GM18870 (cell line): Measurements from ENCODE around the gene INAFM2.

Experiments used
- ATAC-seq: cut with Tn5 transposase; IDR thresholded peaks from one replicate; pipeline ENCODE4 v1.9.1; 2021; ENCODE audit warnings: moderate library complexity; ENCODE audit not compliant: unreplicated experiment

INAFM2 gene

DNA sequence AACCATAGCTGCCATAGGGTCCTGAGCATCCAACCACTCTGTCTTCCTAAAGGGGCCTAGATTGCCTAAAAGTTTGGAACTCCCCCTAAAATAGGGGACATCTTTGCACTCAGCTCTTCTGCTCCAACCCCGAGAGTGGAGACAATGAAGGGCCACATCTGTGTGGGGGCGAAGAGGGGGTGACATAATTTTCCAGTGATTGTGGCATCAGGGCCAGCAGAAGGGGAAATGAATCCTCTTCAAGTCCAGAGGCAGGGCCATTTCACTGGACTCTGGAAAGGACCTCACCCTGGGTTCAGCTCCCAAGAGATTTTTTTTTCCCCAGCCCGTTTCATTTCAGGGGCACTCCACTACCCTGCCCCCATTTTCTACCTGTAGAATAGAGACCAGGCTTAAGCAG is 36.0 kb upstream of the INAFM2 start:
- no peak for ATAC-seq

DNA sequence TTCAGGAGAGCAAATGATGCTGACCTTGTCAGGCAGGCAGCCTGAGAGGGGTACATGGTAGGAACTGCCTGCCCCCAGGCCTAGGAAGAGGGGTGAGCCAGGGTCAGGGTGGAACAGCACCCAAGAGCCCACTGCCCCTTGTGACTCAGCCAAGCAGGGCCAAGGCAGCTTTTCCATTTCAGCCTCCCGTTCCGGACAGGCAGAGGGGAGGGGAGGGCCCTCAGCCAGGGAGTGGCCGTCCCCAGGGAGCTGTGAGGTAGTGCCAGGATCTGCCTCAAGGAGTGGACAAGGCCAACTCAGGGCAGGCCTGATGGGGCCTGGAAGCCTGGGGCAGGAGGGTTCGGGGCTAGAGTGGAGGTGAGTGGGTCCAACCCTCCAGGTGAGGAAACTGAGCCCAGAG is 35.5 kb upstream of the INAFM2 start:
- ATAC-seq: no peak

DNA sequence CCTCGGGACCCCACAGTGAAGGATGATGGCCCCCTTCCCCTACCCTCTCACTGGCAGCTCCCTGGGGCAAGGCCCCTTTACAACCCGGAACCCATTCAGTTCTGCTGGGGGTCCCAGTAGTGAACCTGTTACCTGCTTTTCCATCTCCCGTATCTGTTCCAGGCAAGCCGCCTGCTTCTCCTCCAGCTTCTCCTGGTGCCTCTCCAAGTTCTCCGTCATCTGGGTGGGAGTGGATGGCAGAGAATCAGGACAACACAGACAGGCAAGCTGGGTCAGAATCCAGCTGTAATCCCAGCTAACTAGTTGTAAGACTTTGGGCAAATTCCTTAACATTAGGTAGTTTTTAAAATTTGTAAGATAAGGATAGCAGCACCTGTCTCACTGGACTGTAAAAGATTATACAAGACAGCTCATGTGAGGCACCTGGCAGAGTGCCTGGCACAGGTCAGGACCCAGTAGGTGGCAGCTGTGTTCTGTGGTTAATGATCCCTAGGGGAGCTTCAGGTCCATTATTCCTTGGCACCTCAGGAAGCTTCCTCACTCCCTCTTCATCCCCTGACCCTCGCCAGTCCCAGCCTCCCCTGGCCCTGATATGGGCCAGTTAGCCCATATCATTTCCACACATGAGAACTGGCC is 34.2 kb upstream of the INAFM2 start:
- ATAC-seq: no peak

DNA sequence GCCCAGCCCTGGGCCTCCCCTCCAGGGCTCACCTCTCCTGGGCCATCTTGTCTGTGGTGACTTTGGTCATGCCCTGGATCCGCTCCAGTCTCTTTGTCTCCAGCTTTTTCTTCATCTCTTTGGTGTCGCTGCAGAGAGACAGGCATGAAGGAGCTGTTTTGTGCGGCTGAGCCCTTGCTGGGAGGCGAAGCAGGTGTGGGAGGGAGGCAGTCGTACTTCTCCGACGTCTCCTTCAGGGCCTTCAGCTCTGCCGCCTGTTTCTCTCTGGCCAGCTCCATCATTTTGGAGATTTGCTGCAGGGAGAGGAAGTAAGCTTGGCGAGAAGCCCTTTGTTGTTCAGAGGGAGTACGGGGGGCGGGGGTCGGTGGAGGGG is 33.0 kb upstream of the INAFM2 start:
- no peak for ATAC-seq

DNA sequence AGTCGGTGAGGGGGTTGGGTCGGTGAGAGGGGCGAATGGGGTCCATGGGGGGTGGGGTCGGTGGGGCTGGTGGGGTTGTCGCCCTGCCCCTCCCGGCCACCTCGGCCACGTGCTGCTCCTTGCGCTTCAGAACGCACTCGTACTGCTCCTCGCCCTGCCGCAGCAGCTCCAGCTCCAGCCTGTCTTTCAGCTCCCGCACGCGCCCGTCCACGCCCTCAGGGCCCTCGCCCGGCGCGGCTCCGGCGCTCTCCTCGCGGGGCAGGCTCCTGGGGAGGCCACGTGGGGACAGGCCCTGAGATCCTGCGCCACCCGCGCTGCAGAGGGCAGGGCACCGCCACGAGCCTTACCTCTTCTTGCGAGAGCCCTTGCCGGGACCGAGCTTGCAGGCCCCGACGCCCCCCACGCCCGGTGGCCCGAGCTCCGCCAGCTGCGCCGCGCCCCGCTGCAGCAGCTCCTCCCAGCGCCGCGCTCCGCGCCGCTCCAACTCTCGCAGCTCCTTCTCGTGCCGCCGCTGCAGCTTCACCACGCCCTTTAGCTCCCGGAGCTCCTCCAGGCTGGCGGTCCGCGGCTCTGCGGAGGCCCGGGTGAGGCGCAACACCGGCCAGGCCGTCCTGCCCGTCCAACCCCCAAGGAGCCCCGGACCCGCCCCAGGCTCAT is 32.4 kb upstream of the INAFM2 start:
- no peak for ATAC-seq

DNA sequence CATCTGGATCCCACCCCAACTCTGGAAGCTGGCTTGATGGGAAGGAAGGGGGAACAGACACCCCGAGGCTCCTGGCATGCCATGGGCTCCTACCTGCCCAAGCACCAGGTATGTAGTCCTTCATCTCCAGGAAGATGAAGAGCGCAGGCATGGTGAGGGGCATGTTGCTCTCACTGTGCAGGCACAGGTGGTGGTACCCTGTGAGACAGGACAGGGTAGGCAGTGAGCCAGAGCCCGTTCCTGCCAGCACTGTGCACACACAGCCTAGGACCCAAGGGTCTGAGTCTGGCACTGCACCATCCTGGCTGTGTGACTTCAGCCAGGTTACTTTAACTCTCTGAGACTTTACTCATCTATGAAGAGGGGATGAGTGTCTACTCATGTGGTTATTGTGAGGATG is 31.2 kb upstream of the INAFM2 start:
- ATAC-seq: no peak

DNA sequence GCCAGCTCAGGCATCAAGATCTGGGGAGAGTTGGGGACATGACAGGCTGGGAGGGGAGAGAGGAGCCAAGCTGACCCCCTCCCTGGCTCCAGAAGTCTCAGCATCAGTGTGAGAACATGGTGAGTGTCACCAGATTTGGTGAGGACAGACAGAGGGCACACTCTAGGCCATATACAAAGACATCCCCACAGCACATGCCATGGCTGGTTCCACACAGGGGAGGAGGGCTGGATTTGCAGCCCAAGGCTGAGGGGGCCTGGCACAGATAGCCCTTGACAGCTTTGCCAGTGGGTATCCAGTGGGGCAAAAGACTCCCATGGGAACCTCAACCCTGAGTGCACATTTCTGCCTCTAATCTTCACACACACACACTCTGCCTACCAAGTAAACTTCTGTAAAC is 30.5 kb upstream of the INAFM2 start:
- ATAC-seq: no peak

DNA sequence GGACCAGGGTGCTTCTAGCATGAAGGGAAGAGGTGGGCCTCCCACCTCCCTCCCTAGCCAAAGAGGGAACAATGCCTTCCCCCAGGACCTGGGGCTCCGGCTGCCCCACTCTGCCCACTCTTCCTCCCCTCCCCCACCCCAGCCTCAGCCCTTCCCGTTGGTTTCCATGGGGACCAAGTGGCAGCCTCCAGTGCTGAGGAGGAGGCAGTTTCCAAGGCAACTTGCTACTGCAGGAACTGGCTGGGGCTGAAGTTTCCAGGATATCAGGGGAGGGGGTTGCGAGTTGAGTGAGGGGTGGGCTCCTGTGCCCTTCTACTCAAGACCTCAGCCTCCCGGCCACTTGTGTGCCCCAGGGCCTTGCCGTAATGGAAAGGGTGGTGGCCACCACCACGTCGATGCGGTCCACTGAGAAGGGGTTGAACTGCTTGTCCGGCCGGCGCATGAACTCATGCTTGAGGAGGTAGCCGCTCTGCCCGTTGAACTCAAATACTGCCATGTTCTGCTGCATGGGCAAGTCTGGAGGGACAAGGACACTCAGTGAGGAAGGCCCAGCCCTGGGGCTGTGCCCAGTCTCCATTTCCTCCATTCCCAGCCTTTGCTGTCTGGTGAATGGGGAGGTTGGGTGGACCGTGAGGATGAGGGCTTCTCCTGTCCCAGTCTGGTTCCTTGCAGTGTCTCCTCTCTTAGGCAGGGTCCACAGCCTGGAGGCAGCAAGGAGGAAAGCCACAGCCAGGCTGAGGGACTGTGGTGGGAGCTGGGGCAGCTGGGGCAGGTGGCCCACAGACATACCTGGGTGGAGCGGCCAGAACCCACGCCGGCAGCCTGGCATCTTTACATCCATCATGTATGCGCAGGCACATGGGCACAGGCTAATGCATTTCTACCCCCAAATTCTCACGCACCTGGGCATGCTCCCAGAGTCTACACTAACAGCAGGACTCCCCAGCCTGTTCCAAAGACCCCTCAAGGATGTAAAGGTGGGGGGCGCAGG is 29.3 kb upstream of the INAFM2 start:
- no peak for ATAC-seq

DNA sequence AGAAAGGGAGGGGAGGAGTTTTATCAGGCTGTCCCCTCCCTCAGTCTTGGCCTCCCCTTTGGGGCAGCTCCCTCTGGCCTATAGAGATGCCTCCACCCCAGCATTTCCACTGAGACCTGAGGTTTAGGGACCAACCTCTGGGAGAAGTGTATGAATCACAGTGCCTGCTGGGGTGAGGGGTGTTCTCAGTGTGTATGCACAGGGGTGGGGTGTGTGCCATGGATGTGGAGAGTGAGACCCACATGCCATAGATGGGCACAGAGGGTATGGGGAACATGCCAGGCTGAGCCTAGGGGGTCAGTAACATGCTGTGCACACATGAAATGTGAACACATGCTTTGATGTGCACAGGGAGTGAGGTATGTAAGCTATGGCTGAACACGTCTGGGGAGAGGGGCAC is 28.2 kb upstream of the INAFM2 start:
- no peak for ATAC-seq

DNA sequence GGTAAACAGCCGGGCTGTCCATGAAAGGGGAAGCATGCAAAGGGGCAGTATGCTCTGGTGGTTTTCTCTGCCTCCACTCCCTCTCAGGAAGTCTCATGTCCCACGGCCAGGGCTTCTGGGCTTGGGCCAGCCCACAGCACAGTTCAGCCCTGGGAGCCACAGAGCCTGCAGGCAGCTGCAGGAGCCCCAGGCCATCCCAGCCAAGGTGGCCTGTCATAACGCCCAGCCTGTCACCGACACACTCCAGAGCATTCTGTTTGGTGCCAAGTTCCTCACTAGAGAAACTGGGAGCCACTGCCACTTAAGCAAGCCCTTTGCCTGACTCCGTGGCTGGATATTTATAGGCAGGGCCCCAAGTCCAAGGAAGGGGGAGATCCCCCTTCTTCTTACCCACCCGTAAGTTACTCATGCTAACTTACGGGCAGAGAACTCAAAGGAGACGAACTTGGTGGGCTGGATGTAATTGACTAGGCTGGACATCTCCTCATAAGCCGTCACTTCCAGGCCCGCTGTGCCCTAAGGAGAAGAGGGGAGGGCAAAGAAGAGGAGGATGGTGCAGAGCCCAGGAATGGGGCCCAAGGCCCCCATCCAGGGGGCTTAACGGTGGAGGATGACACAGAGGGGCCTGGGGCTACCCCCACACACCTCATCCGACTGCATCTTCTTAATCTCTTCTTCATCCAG is 27.5 kb upstream of the INAFM2 start:
- ATAC-seq: no peak

DNA sequence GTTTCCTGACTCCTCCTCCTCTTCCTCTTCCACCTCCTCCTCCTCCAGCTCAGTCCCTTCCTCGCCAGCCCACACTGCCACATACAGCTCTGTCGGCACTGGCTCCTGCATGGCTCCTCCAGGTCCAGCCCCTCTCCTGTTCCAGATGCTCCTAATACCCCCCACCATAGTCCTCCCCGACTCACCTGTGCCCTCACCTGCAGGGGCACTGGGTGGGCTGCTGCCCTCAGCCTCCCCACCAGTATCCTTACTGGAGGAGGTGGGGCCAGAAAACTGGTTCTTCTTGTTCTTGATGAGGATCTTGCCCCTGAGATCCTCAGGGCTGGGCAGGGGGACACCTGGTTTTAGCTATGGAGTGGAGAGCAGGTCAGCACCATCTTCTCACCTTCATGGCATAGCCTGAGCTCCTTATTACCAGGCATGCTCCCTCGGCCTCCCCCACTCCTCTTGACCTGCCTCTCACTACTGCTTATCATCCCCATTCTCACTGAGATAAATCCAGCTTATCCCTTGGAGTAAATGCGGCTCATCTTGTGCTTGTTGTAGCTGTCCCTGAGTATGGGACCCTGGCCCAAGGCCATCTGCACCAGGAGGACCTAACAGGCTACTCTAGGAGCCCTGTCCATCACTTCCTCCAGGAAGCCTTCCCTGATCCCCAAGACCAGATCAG is 26.8 kb upstream of the INAFM2 start:
- no peak for ATAC-seq

DNA sequence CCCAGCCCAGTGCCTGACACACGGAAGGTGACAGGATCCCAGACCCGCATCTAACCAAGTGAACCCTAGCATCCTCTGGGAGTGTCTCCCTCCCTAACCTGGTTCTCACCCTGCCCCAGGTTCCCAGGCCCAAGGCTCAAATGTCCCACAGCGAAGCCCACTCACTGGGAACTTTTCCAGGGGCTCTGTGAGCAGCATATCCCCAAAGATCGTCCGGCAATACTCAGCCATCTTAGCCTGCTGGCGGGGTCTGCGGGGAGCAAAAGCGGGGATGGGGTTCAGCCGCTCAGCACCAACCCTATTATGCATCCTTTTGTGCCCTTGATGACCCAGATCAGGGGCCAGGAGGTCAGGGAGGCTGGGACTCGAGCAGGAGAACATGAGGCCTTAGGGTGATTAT is 26.1 kb upstream of the INAFM2 start:
- ATAC-seq: no peak

DNA sequence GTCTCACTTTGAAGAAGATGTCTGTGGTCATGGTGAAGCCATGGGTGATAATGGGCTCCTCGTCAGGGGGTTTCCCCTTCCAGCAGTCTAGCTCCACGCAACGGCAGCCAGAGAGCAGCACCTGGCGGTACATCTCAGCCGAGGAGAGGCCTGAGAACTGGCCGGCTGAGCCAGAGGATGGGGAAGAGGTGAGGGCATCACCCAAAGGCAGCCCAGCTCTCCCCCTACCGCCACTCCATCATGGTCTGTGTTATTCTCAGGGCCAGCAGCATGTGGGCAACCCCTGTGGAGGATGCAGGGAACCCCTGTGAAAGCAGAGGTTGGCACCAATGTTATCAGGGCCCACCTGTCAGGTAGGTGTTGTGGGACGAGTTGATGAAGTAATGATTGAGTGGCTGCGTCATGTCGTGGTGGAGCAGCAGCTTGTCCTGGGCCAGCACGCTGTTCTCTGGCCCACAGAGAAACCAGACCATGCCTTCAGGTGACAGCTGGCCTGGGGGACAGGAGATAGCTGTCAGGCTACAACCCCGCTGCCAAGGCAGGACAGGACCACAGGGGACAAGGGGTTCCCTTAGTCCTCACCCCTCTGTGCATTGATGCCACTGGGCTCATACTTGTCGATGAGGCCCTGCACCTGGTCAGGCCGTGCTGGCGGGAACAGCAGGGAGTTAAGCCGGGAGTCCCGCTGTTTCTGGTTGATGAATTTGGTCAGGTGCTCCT is 25.1 kb upstream of the INAFM2 start:
- no peak for ATAC-seq

DNA sequence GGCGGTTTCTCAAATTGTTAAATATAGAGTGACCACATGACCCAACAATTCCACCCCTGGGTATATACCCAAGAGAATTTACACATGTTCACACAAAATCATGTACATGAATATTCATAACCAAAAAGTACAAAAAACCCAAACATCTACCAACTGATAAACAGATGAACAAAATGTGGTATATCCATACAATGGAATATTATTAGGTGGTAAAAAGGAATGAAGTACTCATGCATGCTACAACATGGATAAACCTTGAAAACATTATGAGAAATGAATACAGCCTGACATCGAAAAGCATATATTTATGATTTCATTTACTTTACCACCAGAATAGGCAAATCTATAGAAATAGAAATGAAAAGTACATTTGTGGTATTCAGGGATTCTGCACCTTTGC is 23.1 kb upstream of the INAFM2 start:
- no peak for ATAC-seq

DNA sequence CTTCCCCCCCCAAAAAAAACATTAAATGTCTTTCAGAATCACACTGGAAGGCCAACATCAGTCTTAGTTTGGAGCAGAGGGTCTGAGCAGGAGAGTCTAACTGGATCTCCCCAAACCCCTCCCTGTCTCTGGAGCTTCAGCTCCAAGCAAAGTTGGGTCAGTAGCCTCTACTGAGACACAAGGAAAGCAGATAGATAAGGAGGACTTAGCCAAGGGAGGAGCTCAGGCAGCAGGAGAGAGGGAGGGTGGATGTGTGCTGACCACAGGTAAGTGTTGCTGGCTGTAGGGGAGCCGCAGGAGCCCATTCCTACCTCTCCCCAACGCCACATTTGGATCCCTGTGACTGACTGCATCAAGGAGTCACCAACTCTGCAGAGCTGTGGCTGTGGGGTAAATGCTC is 22.7 kb upstream of the INAFM2 start:
- ATAC-seq: no peak

DNA sequence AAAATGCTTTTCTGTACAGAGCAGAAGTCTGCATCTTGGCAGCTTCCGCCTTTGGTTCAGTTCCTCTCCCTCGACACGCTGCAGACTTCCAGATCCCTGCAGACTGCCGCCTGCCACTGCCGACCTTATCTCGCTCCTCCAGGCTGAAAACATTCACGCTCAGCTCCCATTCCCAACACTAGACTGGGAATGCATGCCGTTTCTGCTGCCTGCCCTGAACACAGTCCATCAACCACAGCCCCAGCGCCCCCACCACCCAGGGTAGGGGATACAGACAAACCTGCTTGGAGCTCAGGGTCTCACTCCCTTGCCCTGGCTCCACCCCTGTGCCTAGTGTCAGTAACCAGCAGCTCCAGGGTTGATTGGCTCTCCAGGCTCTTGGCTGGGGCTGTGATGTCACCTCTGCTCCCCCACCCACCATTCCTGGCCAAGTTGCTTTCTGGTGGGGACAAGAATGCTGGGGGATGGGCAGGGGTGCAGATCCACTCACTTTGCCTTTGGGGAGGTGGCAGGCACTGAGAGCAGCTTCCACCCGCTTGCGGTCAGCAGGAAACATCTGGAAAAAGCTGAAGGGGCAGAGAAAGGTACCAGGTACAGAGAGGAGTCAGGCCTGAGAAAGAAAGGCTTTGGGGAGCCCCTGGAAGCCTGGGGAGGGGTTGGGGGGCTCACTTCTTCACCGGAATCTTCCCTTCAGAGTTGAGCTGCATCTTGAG is 21.9 kb upstream of the INAFM2 start:
- no peak for ATAC-seq

DNA sequence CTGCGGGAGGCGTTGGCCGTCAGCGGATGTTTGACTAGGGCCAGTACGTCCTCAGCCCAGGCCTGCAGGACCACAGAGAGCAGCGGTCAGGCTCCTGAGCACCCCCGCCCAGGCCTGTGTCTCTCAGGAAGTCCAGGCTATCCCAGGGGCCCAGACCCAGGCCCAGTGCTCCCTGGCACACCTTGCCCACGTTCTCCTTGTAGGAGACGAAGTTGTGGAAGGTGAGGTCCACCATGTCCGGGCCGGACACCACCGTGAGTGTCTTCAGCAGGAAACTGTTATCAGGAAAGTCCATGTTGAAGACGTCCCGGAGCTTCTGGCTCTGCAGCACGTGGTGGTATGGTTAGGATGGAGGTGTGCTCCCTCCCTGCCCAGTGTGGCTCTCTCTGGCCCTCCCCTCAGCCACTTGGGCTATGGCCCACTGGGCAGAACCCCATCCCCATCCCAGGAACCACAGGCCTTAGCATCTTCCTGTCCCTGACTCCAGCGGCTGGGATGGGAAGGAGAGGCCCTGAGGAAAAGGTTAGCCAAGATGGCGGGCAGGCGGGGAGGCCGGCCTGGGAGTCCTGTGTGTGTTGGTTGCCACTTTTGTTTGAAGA is 21.1 kb upstream of the INAFM2 start:
- no peak for ATAC-seq

DNA sequence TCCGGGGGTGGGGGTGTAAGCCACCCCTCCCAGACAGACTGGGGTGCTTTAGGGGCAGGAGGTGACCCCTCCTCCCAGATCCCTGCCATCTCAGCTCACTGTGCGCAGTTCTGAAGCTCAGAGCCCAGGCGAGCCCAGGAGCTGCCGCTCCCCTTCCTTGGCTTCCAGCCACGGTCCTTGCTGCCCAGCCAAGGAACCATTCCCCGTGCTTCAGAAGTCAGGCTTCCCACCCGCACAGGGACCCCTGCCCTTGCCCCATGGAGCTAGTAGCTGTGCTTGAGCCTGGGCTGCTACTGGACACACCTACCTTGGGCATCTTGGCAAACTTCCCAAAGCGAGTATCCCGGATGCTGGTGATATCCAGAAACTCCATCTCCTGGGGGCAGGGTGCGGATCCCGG is 20.5 kb upstream of the INAFM2 start:
- ATAC-seq: no peak

DNA sequence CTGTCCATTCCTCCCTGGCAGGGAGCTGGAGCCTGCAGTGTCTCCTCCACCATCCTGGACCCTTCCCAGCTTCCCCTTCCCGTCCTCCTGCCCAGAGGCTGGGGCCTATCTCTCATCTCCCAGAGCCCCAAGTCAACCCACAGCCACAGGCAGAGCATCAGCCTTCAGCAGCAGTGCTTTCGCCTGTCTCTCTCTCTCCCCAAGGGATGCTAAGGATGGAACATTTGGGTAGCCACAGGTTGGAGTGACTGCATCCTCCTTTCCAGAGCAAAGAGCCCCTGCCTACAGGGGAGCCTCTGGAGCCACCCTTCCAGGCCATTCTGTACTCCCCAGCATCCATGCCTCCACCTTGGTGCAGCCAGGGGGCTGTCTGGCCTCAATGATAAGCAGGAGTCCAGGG is 19.9 kb upstream of the INAFM2 start:
- ATAC-seq: no peak
